Cardiac fibroblast (primary cell): ENCODE data around the gene AQP2.

Source experiments
- DNase-seq, 2 donors: peaks; one replicate each; pipeline versions ENCODE4 v3.0.0 to v3.0.0-alpha.2; 2010; ENCODE audit warnings: low read depth in 2 of 2
- H3K4me3 ChIP-seq, 2 donors: replicated peaks in 1 of 2; 1 replicate in 1 of 2; 2 replicates in 1 of 2; pipeline ENCODE4 v1.5.1; 2011; ENCODE audit warnings: low read depth in 2 of 2, low read length in 2 of 2, mild to moderate bottlenecking in 2 of 2, moderate library complexity in 1 of 2
- CTCF ChIP-seq: IDR thresholded peaks from one replicate; pipeline ENCODE4 v1.5.1; 2011; ENCODE audit warnings: low read depth, mild to moderate bottlenecking, low read length, inconsistent platforms

AQP2 gene

DNA sequence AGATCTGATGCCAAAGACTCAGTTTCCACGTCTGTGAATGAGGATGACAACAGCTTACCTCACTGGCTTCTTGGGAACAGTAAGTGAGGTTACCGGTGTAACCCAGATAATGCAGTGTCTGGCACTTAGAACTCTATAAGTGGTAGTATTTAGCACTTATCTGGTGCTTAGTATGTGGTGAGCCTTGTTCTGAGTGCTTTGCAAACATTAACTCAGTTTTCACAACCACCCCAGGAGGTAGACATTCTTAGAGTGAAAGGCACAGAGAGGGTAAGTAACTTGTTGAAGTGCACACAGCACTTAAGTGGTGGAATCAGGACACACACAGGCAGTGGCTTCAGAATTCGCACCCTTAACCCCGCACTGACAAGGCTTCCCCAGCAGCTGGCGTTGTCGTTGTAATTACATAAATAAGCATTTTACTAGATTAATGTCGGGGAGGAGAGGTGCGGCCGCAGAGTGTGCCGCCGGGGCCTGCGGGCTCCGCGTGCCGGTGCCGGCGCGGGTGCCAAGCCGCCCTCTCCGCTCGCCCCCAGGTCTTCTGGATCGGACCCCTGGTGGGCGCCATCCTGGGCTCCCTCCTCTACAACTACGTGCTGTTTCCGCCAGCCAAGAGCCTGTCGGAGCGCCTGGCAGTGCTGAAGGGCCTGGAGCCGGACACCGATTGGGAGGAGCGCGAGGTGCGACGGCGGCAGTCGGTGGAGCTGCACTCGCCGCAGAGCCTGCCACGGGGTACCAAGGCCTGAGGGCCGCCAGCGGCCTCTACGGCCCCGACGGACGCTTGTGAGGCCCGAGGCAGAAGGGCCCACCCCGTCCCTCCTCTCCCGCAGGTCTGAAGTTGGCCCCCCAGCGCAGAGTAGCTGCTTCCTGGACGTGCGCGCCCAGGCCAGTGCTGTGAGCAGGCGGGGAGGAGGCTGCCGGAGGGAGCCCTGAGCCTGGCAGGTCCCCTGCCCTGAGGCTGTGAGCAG, 4.6 kb downstream of the AQP2 start:
- no peak overlapping the region for H3K4me3 ChIP-seq
- no peak for DNase-seq
- TF ChIP-seq CTCF: no peak

DNA sequence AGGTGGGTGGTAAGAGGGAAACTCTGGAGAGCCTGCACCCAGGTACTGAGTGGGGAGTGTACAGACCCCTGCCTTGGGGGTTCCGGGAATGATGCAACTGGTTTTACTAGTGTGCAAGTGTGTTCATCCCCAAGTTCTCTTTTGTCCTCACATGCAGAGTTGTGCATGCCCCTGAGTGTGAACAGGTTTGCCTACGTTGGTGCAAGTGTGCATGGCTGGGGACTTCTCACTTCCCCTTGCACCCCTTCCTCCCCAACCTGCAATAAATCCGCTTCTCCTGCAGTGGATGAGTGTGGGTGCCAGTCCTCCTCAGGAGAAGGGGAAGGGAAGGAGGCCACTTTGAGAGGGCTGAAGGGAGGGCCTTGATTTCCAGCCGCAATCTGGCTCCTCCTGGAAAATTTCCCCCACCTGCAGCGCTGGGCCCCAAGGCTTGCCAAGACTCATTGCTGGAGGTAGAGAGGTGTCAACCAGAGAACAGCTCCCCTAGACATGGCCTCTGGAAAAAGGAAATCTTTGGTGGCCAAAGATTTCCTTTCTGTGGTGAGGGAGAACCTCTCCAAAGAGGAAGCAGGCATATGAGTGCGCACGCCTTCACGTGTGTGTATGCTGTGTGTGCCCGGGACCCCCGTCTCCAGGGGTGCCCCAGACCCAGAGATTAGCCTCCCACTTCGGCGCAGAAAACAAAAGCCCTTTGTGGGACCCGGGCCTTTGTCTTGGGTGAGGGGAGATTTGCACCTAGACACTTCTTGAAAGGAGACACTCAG, 5.5 kb downstream of the AQP2 start:
- H3K4me3 ChIP-seq: no peak overlapping the region
- DNase-seq: no peak
- TF ChIP-seq CTCF: no peak

DNA sequence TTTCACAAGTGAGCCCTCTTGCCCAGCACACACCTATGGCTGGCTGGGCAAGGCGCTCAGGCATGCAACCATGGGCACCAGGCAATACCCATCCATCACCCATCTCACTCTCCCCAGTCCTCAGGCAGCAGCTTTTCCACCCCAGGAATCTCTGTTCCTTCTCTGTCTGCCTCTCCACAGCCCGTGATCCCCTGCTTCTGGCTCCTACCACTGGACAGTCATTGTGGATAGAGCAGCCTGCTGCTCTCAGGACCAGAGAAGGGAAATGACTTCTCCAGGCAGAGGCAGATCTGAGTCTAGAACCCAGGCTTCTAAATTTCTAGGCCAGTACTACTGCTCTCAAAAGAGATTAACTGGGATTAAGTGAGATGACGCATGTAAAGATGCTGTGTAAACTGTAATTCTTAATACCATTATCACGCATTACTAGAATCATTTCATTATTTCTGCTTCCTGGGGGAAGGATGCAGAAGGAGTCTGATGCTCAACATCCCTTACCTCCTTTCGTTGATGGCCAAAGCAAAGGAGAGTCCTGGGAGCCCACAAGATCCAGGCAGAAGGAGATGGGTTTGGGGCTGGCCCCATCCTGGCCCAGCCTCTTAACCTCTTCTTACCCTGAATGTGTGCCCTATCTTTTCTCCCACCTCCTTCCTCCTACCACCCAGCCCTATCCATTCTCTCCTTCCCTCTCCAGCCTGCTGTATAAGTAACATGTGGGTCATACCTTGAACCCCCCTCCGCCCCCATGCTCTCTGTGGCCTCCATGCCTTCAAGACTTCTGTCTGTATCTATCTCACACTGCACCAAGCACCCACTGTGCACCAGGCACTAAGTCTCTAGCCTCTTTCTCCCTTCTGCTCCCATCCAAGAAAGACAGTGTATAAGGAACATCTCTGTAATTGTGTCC, 6.4 kb downstream of the AQP2 start:
- no peak for DNase-seq
- H3K4me3 ChIP-seq: no peak overlapping the region
- TF ChIP-seq CTCF: no peak

- no peak overlapping the region for H3K4me3 ChIP-seq
- DNase-seq: no peak
- TF ChIP-seq CTCF: no peak
Measured at GRCh38 chr12:49957570-49957967, 7.0 kb downstream of the AQP2 start.

- no peak overlapping the region for H3K4me3 ChIP-seq
- no peak for TF ChIP-seq CTCF
- DNase-seq: peak; percentile 75 to 83
Measured at GRCh38 chr12:49959685-49960473, 9.3 kb downstream of the AQP2 start.
